Natural killer cell (primary cell): ENCODE results near the gene SMIM5. TPM values are rescaled to one million over a fixed set of nuclear protein-coding genes. Genes with fewer than 3 reads are reported as not detected.

Experiments used
- ATAC-seq, 3 donors: fragments of 150-1000 bp in 2 of 3; fragments of 200-7000 bp in 1 of 3; cut with Tn5 transposase; 1 replicate in 1 of 3; 2 replicates in 2 of 3; pipeline ENCODE4 v1.10.0; 2021; ENCODE audit warnings: mild to moderate bottlenecking in 2 of 3, moderate library complexity in 2 of 3
- DNase-seq, 2 donors: peaks; one replicate each; pipeline versions ENCODE4 v3.0.0 to v3.0.0-alpha.2; 2013 to 2021; ENCODE audit warnings: mixed read lengths in 1 of 2
- H3K27ac ChIP-seq: one replicate; pipeline ENCODE4 v1.5.1; 2013; ENCODE audit warnings: mild to moderate bottlenecking, low read length
- H3K27me3 ChIP-seq: one replicate; pipeline ENCODE4 v1.6.1; 2013; ENCODE audit warnings: low read length; ENCODE audit not compliant: control insufficient read depth, insufficient read depth
- H3K36me3 ChIP-seq: one replicate; pipeline ENCODE4 v1.6.1; 2013; ENCODE audit warnings: low read length; ENCODE audit not compliant: control insufficient read depth, insufficient read depth
- H3K4me1 ChIP-seq: one replicate; pipeline ENCODE4 v1.6.1; 2013; ENCODE audit warnings: low read length; ENCODE audit not compliant: control insufficient read depth, insufficient read depth
- H3K4me3 ChIP-seq: one replicate; pipeline ENCODE4 v1.5.1; 2013; ENCODE audit warnings: low read length
- H3K9me3 ChIP-seq: one replicate; pipeline ENCODE4 v1.6.1; 2013; ENCODE audit warnings: low read length; ENCODE audit not compliant: control insufficient read depth, insufficient read depth
- H3K27ac Mint-ChIP-seq, 2 donors: one replicate each; pipeline ENCODE4 v1.8.0; 2022; ENCODE audit warnings: mild to moderate bottlenecking in 2 of 2, mixed read lengths in 2 of 2, moderate library complexity in 1 of 2
- H3K27me3 Mint-ChIP-seq, 2 donors: one replicate each; pipeline ENCODE4 v1.8.0; 2022; ENCODE audit warnings: low read depth in 2 of 2, mixed read lengths in 2 of 2
- H3K36me3 Mint-ChIP-seq: one replicate; pipeline ENCODE4 v1.8.0; 2022; ENCODE audit warnings: mixed read lengths
- H3K4me1 Mint-ChIP-seq, 2 donors: one replicate each; pipeline ENCODE4 v1.8.0; 2022; ENCODE audit warnings: mixed read lengths in 2 of 2
- H3K4me3 Mint-ChIP-seq: one replicate; pipeline ENCODE4 v1.8.0; 2022; ENCODE audit warnings: mild to moderate bottlenecking, moderate library complexity, mixed read lengths
- H3K9me3 Mint-ChIP-seq, 2 donors: one replicate each; pipeline ENCODE4 v1.8.0; 2022; ENCODE audit warnings: mixed read lengths in 2 of 2
- CTCF ChIP-seq: fragments of 200-600 bp; IDR thresholded peaks from one replicate; pipeline ENCODE4 v1.8.0; 2022; ENCODE audit warnings: antibody characterized with exemption
- WGBS: methylation state at CpG from one replicate; pipeline ENCODE4 v1.1.7; 2013; ENCODE audit warnings: missing lambda C conversion rate; ENCODE audit not compliant: insufficient coverage; 5-methylcytosine and 5-hydroxymethylcytosine counted together
- intact Hi-C: fragments of 100-400 bp; cut with micrococcal nuclease; formaldehyde crosslinking; loops from one replicate; pipeline ENCODE4 v1.14.2; 2022
- total RNA-seq, 4 donors: library from RNA; stranded (reverse); fragments of 120-200 nt in 1 of 4; gene quantifications; one replicate each; pipeline versions ENCODE4 v1.2.3 to v1.2.4, GENCODE V29; 2013 to 2022

The SMIM5 gene
- total RNA-seq, 3 donors from 2014 or later (not counting 1 experiment from before 2014, with no cell fraction given) = 0.95 to 2.0 (median 1.5) TPM

- H3K4me3 Mint-ChIP-seq = no peak overlapping the region
- no peaks in the 10 kb centered on the region for H3K36me3 Mint-ChIP-seq
- no peaks in the 10 kb centered on the region for H3K27me3 Mint-ChIP-seq
- DNase-seq (no peak), ATAC-seq (no peak)
- no peaks in the 10 kb centered on the region for H3K9me3 Mint-ChIP-seq
- Histone ChIP-seq H3K36me3 (no peaks in the 10 kb centered on the region), H3K4me1 (peaks cover 17% of the 10 kb centered on the region), H3K9me3 (no peaks in the 10 kb centered on the region), H3K4me3 (no peak overlapping the region), H3K27me3 (no peaks in the 10 kb centered on the region), H3K27ac (no peak overlapping the region)
- 93% methylated on average over 20 of the region's 20 CpGs for WGBS
- intact Hi-C loops = no loop called here
- no peak overlapping the region for H3K27ac Mint-ChIP-seq
- TF ChIP-seq CTCF = no peak
- H3K4me1 Mint-ChIP-seq = peaks cover 0 to 5% of the 10 kb centered on the region in 2 donors
These were observed 1.7 kb downstream of the SMIM5 start for GRCh38 chr17:75634754-75635609.

DNA sequence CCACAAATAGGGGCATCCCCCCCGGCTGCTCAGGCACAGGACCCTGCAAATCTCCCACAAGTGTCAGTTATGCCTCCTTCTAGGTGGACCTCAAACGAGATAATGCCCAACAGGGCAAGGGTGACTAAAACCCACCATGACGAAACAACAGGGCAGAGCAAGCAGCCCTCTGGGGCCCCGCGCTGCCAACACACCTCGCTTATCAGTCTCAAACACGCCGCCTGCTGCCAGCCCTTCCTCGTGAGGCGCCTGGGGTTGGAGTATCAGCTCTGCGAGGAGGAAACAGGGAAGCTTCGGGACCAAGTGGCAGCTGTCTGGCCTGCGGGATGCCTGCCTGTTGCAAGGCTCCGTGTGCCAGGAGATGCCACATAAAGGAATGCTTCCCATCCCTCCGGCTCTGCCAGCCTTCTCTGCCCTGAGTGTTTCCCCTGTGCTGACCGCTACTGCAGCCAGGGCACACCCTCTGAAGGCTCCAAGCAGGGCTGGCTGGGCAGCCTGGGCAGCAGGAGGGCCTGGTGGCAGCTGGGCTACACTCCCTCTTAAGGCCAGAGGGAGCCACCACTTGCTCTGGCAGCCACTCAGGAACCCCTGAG is 2.5 kb downstream of the SMIM5 start:
- H3K27me3 ChIP-seq = no peaks in the 10 kb centered on the region
- intact Hi-C loops = no loop called here
- DNase-seq (no peak), ATAC-seq (no peak)
- Mint-ChIP-seq H3K9me3 (no peaks in the 10 kb centered on the region), H3K27ac (no peak overlapping the region), H3K4me1 (peaks cover 0 to 5% of the 10 kb centered on the region in 2 donors), H3K36me3 (no peaks in the 10 kb centered on the region), H3K4me3 (no peak overlapping the region), H3K27me3 (no peaks in the 10 kb centered on the region)
- no peak for TF ChIP-seq CTCF
- H3K4me1 ChIP-seq = peaks cover 17% of the 10 kb centered on the region
- H3K9me3 ChIP-seq = no peaks in the 10 kb centered on the region
- no peaks in the 10 kb centered on the region for H3K36me3 ChIP-seq
- no peak overlapping the region for H3K4me3 ChIP-seq
- no peak overlapping the region for H3K27ac ChIP-seq
- 68% methylated on average over 16 of the region's 16 CpGs for WGBS

GRCh38 chr17:75636381-75637142 is 3.3 kb downstream of the SMIM5 start:
- intact Hi-C loops = no loop called here
- Mint-ChIP-seq H3K4me3 (no peak overlapping the region), H3K27ac (no peak overlapping the region), H3K4me1 (peaks cover 0 to 5% of the 10 kb centered on the region in 2 donors), H3K9me3 (no peaks in the 10 kb centered on the region), H3K27me3 (no peaks in the 10 kb centered on the region), H3K36me3 (no peaks in the 10 kb centered on the region)
- Histone ChIP-seq H3K4me1 (peaks cover 17% of the 10 kb centered on the region), H3K9me3 (no peaks in the 10 kb centered on the region), H3K27ac (no peak overlapping the region), H3K27me3 (no peaks in the 10 kb centered on the region), H3K4me3 (no peak overlapping the region), H3K36me3 (no peaks in the 10 kb centered on the region)
- DNase-seq (no peak), ATAC-seq (no peak)
- 97% methylated on average over 19 of the region's 19 CpGs for WGBS
- TF ChIP-seq CTCF = no peak
